ENCODE results near the gene C4orf51.

Gene C4orf51

DNA sequence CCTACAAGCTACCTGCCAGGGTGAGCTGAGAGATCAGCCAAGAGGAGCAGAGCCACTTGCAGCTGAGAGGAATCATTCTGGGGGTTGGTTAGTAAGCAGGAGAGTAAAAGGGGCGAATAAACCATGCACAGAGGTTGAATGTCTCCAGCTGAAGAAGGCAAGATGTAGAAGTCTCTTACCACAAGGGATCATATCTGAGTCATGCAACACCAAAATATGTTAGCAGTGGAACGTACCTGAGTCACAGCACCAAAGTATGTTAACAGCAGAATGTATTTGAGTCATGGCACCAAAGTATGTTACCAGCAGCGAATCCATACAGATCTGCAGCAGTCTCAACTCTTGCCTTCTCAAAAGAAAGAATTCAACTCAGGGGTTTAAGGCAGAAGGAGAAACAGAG lies 29.9 kb downstream of the C4orf51 start:
- no peak for DNase-seq (ENCODE audit: low read depth)

DNA sequence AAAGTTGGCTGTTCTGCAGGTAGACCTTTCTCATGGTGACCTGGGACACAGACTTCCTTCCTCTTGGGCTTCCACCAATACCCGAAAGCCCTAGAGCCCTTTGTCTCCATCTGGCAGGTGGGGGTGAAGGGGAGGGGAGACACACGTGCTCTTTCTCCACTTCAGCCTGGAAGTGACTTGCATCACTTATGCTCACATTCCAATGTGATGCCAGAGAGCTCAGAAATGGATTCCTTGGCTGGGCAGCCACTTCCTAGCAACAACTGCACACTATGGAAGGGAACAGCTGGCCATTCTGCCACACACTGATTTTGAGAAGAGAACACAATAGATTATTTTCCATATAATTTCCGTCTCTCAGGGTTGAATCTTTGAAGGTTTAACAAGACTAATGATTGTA lies 36.3 kb downstream of the C4orf51 start:
- no peak for DNase-seq (ENCODE audit: low read depth)

DNA sequence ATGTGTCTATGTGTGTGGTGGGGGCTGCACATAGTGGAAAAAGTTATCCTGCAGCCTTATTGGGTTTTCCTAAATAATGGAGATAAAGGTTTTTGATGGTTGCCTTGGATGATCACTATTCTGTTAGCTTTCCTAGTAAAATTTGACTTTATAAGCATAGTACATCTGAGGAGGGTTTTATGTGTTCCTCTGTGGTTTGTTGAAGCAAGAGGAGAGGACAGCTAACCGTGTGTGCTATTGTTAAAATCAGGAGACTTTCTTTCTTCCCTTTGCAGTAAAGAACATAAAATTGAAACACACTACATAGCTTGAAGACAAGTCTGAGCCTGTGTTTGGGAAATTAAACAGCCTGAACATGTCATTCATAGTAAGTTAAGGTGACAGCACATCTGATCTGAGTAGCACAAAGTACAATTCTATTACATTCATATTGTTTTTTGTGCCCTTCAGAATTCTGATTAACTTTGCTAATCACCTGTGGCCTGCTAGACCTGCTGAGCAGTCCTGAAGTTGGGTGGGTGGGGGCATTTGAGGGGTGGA lies 36.8 kb downstream of the C4orf51 start:
- no peak for DNase-seq (ENCODE audit: low read depth)

DNA sequence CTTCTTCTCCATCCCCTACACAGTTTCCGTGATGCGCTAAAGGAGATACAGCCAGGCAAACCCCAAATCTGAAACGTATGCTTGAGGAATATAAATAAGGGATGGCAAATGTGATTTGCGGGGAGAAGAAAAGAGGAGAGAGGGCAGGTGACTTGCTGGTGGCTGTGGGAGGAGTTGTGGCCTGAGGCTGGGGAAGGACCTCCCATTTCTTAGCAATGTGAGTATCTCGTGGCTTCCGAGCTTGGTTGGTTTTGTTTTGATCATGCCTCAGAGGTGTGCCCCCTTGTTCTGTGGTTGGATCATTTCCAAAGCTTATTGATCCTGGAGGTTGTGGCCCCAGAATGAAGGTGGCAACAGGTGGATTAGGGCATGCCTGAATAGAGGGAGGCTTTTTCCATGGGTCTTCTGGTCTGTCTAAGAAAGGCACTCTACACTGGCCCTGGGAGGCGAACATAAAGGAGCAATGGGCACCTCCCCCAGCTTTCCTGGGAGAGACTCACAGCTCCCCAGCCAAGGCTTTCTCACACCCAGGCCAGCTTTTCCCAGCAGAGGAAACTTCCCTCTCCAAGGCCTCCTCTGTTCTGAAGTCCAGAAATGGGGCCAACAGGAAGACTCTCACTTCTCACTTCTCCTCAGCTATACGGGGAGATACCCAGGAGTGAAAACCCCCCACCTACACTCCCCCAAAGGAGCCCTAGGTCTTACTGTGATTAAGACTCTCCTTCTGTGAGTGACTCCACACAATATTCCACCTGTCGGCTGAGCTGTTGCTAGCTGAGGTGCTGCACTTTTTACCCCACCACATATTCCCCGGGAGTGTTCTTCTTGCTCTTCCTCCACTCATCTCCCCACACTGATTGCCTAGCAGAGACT lies 40.0 kb downstream of the C4orf51 start:
- no peak for DNase-seq (ENCODE audit: low read depth)

DNA sequence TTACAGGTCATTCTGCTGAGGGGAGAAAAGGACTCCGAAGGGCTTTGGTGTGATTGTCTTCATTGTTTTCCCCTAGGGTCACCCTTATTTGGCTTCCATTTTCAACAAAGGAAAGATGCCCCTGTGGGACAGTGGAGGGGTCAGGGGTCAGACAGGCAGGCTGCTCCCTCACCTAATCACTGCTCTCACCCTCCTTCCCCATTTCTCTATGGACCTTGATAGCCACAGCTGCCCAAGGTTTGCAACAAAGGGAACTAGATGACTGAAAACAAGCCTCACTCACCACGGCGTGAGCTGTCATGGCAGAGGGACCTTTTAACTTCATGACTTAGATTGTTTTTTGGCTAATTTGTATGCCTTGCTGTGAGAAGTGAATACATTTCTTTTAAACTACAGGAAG lies 40.7 kb downstream of the C4orf51 start:
- no peak for DNase-seq (ENCODE audit: low read depth)

DNA sequence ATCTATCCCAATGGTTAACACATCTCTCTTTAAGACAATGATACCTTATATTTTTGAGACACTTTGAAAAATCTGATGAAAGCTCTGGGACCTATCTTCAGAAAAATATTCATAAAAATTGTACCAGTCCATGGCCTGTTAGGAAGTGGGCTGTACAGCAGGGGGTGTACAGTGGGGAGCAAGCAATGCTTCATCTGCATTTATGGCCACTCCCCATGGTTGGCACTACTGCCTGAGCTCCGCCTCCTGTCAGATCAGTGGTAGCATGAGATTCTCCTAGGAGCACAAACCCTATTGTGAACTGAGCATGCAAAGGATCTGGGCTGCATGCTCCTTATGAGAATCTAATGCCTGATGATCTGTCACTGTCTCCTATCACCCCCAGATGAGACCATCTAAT lies 42.6 kb downstream of the C4orf51 start:
- DNase-seq (ENCODE audit: low read depth) = no peak

DNA sequence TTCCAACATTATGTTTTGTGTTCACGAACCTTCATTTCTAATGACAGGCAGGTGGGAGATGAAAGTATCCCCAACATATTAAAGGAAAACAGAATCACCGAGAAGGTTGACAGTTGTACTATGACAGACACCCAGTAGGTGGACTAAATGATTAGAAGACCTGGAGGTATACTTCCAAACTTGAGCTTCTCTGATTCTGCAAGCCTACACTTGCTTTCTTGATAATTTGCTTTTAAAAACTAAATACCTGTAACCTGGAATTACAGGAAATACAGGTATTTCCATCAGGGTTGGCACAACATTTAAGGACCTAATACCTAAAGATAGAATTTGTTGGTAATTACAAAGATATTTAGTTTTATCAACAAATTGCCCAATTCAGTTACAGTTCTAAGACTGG lies 43.4 kb downstream of the C4orf51 start:
- DNase-seq (ENCODE audit: low read depth) = no peak

DNA sequence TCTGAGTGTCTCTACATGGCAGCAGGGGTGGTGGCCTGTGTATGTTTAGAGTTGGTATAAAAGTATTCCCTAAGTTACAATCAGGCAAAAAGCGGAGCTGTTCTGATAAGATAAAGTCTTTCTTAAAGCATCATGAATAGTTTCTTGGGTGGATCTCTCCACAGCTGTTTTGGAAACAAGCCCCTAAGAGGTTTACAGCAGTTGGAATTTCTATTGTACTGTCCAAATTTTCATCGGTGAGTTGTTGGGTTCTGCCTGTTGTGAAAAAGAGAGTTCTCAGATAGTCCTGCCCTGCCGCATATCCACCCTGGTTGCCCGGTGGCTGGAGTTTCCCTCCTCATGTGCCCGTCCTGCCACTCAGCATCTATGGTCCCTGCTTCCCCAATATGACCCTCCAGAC lies 50.1 kb downstream of the C4orf51 start:
- DNase-seq (ENCODE audit: low read depth) = no peak

DNA sequence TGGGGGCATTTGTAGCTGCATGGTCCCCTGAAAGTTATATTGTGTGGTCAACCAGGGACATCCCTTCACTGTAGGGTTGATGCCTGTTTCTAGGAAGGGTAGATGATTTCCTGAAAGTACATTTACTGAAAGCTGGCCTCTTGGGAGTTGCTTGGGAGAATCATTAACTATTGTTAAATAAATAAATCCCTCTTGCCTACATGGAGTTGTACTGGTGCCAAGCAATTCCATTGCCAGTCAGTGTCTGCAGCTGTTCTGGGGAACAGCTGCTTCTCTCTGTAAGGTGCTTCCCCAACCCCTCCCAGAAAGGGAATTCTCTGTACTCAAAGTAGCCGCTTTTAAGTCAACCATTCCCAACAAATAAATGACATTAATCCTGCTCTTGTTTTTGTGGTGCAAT lies 51.1 kb downstream of the C4orf51 start:
- no peak for DNase-seq (ENCODE audit: low read depth)

DNA sequence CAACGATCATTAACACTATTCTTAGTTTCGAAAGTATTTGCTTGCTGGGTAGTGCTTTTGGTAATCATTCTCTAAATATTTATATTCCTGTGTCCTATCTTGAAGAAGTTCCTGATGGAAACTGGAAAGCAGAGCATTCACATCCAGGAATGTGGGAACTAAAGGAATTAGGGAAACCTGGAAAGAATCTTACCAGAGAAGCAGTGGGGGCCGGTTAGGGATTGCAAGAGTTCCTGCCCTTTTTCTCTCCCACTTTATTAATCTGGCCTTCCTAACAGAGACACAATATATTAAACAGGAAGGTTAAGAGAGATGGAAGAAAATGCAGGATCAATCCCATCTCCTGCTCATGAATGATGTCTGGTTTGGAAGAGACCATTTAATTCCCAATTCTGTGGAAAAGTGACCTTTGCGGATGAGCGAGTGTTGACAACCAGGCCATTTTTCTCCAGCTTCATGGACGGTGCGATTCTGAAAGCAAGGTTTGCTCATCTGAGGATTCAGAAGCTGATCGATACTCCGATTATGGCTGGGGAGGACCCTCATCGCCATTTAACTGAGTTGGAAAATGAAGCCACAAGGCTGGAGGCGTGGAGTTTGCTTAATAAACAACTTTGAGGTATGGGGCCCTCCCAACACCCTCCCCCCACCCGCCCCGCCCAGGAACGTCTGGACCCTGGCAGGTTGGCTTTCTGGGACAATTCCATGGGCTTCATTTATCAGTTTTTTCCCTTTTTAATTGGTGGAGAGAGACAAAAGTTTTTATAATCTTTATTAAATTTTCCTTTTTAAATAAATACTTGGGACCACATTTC lies 52.3 kb downstream of the C4orf51 start:
- no peak for DNase-seq (ENCODE audit: low read depth)

DNA sequence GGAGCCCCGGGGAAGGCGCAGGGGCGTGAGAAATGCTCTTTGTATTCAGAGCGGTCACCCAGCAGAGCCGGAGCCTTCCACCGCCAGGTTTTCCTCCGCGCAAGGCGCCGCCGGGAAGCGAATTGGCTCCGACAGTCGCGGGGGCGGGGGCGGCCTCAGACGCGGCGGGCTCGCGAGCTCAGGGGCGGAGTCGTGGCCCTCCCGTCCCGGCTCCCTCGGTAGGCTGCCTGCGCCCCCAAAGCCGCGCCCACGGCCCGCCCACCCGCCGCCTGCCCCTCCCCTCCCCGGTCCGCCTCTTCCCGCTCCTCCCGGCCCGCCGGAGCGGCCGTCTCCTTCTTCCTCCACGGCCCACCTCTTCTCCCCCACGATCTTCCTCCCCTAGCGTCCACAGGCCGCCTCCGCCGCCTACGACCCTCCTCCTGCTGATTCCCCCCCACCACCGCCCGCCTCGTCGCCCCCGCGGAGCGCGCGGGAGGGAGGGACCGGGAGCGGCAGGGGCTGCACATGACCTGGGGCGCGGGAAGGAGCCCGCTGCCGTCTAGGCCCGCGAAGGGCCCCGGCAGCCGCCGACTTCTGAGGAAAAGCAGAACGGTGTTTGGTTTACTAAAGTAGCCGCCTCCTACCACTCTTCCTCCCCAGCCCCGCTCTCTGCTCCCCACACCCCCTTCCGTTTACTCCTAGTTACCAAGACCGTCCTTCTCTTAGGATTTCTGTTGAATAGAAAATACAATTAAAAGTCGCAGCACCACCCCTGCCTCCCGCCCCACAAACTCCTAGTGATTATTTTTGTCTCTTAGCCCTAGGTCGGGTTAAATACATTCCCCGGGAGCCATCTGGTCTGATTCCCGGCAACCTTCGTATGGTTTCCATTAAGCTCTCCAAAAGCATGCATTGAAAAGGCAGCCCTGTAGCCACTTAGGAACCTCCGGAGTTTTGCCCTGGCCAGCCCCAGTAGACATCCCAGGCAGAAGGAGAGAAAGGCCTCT lies 53.2 kb downstream of the C4orf51 start:
- DNase-seq (ENCODE audit: low read depth) = peak; percentile 62

DNA sequence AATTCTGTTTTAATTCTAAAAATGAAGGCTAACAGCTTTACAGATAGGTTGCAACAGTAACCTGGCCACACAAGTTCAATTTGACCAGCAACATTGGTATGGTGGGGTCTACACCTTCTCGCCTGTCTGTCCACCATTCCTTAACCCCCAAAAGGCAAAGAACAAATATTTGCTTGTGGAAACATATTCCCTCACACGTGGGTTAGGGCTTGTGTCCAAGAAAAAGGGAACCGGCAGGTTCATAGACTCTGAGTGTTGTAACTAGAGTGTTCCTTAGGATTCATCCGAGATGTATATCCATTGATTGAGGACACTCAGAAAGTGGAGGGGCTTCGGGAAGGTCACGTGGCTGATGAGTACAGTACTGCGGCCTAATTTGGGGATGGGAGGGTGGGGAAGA lies 54.1 kb downstream of the C4orf51 start:
- no peak for DNase-seq (ENCODE audit: low read depth)

DNA sequence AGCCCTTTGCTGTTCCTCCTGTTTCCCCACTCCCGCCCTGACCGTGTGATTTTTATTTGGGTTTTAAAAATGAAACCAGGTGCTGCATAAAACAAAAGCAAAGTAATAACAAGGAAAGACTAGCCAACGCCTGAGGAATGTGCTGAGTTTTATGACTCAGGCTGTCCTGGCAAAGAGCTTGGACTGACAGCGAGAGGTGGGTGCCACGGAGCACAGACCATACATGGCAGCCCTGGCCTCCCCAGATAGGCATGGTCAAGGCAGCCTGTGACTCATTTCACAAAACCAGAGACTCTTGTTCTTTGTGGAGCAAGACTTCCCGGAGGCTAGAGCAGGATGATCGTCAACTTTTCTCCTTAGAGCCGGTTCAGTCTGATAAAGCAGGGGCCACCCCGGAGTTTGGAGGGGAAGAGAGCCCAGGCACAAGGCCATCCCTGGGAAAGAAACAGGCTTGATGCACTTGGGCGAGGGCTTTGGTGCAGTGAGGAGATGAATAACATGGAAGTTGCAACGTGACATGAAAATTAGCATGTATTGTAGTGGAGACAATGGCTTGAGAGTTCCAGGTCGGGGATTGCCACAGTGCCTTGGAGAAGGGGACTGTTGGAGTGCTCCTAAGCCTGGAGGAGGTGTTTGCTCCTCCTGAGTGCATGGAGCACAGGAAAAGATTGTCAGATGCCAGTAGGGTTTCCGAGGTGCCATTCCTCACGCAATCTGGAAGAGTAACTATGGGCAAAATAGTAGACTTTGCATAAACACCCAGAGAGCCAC lies 54.8 kb downstream of the C4orf51 start:
- DNase-seq (ENCODE audit: low read depth) = no peak

DNA sequence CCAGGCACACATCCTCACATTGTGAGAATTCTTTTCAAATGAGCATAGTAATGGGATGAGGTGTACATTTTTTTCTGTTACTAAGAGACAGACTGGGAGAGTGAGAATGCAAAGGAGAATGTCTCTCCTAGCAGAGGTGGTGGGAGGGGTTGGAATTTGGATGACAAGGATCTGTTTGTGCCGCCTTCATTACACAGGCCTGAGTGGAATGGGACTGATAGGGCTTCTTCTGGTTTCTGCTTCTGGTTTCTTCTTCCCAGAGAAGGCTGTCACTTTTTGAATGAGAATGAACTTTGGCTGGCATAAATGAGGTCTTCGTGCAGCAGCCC lies 55.4 kb downstream of the C4orf51 start:
- DNase-seq (ENCODE audit: low read depth) = no peak

DNA sequence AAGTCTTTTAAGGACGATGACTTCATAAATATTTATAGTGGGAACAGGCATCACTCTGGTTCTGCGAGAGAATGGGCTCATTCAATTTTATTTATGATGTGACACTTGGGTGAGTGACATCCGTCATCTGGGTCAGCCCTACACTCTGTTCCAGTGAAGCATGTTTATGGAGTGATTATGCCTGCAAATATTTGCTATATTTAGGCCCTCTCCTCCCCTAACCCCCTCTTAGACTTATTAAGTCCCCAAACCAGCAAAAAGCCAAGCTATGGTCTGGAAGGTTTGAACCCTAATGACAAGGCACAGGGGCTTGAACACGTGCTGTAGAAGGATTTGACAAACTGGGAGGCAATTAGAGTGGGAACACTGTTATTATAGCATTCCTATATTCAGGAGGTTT lies 55.9 kb downstream of the C4orf51 start:
- no peak for DNase-seq (ENCODE audit: low read depth)

DNA sequence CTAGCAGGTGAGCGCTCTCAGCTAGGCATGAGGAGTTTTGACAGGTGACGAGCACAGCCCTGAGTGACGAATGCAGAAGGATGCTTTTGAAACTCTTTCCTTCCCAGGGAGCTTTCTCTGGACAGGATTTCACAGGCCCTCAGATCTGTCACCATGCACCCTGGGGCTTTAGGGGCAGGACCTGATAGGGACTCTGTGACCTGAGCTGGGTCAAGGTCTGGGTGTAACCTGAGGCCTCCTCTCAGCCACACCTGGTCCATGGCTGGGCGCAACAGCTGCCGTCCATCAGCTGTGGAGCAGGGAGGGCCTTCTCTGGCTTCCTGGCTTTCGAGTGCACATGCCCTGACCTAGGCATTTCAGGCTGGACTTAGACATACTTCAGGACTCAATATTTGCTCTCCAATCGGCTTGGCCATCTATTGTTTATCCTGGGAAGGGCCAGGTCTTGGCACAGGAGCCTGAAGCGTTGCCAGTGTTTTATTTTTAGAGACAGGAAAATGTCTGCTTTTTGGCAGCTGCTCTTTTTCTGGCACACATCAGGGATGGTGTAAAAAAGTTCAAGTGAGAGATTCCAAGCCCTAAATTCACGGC lies 56.4 kb downstream of the C4orf51 start:
- DNase-seq (ENCODE audit: low read depth) = no peak

DNA sequence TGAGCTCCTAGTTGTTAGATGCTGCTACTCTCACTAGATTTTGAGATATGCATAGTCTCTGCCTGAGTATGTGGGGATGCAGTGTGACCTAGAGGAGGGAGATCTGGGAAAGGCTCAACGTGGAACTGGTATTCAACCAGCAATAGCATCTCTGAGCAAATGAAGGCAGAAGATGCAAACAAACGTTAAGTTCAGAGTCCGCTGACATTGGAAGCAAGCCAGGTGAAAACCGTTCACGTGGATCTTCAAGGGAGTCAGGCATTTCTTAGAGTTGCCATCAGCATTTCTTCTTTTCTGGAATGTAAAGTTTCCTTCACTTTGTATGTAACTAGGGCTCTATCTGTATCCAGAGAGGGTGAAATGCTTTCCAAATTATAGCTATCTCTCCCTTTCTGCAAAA lies 59.9 kb downstream of the C4orf51 start:
- DNase-seq (ENCODE audit: low read depth) = no peak

DNA sequence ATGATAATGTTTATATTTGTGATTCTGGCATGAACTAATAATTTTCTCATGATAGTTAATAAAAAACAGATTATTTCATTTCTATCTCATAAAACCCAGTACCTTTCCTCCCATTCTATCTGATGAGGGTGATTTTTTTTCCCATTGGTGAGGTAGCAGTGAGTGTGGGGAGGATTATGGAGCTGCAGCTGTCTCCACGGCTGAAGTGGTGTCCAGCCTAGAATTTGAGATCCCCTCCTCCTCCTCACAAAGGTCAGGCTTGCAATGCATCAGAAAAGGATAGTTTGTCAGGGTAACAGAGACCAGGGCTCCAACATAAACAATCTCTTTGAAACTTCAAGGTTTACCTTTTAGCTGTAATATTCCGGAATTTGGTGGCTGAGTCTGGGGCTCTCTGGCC lies 60.9 kb downstream of the C4orf51 start:
- DNase-seq (ENCODE audit: low read depth) = no peak

DNA sequence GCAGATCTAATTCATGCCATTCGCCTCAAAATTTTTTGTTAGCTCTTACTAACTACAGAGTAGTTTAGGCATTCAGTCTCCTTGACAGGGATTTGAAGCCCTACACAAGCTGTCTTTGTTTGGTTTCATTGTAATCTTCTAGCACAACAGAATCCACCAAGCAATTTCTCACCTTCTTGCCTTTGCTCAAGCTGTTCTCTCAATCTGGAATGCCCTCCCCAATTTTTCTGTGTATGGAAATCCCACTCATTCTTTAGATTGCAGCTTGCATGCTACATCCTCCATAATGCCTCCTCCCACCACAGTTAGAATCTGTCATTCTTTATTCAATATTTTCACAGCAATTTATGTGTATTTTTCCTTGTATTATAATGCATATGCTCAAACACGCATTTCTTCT lies 63.7 kb downstream of the C4orf51 start:
- DNase-seq (ENCODE audit: low read depth) = no peak

DNA sequence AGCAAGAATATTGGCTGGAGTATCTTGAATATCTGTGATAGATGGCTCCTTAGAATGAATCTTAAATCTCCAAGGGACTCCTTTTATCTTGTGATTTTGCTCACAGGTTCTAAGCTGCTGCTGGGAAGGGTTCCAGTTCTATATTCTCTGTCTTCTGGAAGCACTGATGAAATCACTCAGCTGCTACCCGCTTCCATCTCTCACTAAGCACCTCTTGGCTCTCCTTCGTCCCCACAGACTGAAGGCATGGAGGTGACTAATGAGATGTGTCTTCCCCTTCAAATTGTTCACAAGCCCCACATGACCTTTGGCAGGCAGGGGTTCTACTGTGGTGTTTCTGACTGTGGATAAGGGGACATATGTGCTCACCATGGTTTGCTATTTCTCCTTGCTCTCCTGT lies 75.9 kb downstream of the C4orf51 start:
- no peak for DNase-seq (ENCODE audit: low read depth)

DNA sequence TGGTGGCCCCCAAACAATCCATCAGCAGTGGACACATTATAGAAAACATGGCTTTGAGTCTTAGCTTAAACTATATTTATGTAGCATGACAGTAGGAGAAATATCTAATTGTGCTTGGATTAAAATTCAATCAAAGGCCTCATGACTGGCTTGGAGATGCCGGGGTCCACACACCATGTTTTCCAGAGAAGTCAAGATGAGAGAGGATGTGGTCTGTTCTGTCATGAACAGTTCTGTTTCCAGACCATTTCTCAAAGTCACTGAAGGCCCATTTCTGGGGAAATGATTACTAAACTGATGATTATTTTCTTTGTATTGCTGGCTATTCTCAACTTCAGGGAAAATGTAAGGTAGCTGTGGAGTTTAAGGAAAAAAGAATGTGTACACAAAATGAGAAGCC lies 76.3 kb downstream of the C4orf51 start:
- DNase-seq (ENCODE audit: low read depth) = no peak

Measured in T-helper 22 cell (primary cell).